ENCODE measurements around the gene ZYX. TPM values are rescaled to one million over a fixed set of nuclear protein-coding genes. Genes with fewer than 3 reads are reported as not detected.

ZYX gene
- total RNA-seq, 6 experiments from 2014 or later = 491 to 576 (median 546) TPM

GRCh38 chr7:143373255-143373794, 7.8 kb upstream of the ZYX start:
- H3K36me3 Mint-ChIP-seq (ENCODE audit: low read depth) = peaks cover 10% of the 10 kb centered on the region
- H3K27ac Mint-ChIP-seq = no peak overlapping the region
- H3K4me1 Mint-ChIP-seq (ENCODE audit: low read depth) = peaks cover 47% of the 10 kb centered on the region
- H3K4me3 Mint-ChIP-seq = no peak overlapping the region
- peak; percentile 25; the same call in 1 of the 2 replicates for TF ChIP-seq CTCF (IDR thresholded peaks at IDR 0.05)
- H3K27me3 Mint-ChIP-seq (ENCODE audit: insufficient read depth) = no peaks in the 10 kb centered on the region; the same call in 1 of the 2 replicates
- DNase-seq = no peak
- H3K9me3 Mint-ChIP-seq = no peaks in the 10 kb centered on the region

- Mint-ChIP-seq H3K27ac (no peak overlapping the region), H3K9me3 (peaks cover 6% of the 10 kb centered on the region; the same call in 1 of the 2 replicates), H3K4me1 (ENCODE audit: low read depth) (peaks cover 56% of the 10 kb centered on the region), H3K4me3 (no peak overlapping the region), H3K27me3 (ENCODE audit: insufficient read depth) (no peaks in the 10 kb centered on the region; the same call in 1 of the 2 replicates), H3K36me3 (ENCODE audit: low read depth) (peaks cover 21% of the 10 kb centered on the region)
- DNase-seq = no peak
- no peak for TF ChIP-seq CTCF (IDR thresholded peaks at IDR 0.05)
Measured at GRCh38 chr7:143374561-143374960, 6.6 kb upstream of the ZYX start.

- Mint-ChIP-seq H3K27me3 (ENCODE audit: insufficient read depth) (no peaks in the 10 kb centered on the region; the same call in 1 of the 2 replicates), H3K27ac (peak overlapping the region; percentile 58), H3K4me3 (no peak overlapping the region), H3K9me3 (peaks cover 6% of the 10 kb centered on the region; the same call in 1 of the 2 replicates), H3K36me3 (ENCODE audit: low read depth) (peaks cover 21% of the 10 kb centered on the region), H3K4me1 (ENCODE audit: low read depth) (peaks cover 55% of the 10 kb centered on the region)
- TF ChIP-seq CTCF (IDR thresholded peaks at IDR 0.05) = no peak
- no peak for DNase-seq
Measured at GRCh38 chr7:143375298-143376034, 5.7 kb upstream of the ZYX start.

GRCh38 chr7:143376396-143376795, 4.7 kb upstream of the ZYX start:
- no peak for TF ChIP-seq CTCF (IDR thresholded peaks at IDR 0.05)
- H3K36me3 Mint-ChIP-seq (ENCODE audit: low read depth) = peaks cover 21% of the 10 kb centered on the region
- H3K4me3 Mint-ChIP-seq = no peak overlapping the region

GRCh38 chr7:143379611-143380259, 1.4 kb upstream of the ZYX start:
- H3K27ac Mint-ChIP-seq = peak overlapping the region; percentile 86
- H3K9me3 Mint-ChIP-seq = peaks cover 6% of the 10 kb centered on the region; the same call in 1 of the 2 replicates
- no peak for DNase-seq
- H3K27me3 Mint-ChIP-seq (ENCODE audit: insufficient read depth) = no peaks in the 10 kb centered on the region; the same call in 1 of the 2 replicates
- peak overlapping the region; percentile 89 for H3K4me3 Mint-ChIP-seq
- H3K36me3 Mint-ChIP-seq (ENCODE audit: low read depth) = peaks cover 21% of the 10 kb centered on the region
- no peak for TF ChIP-seq CTCF (IDR thresholded peaks at IDR 0.05)
- H3K4me1 Mint-ChIP-seq (ENCODE audit: low read depth) = peaks cover 42% of the 10 kb centered on the region

More at GRCh38 chr7:143376396-143376795, 4.7 kb upstream of the ZYX start:
- no peak for DNase-seq
- H3K4me1 Mint-ChIP-seq (ENCODE audit: low read depth) = peaks cover 55% of the 10 kb centered on the region
- H3K9me3 Mint-ChIP-seq = peaks cover 6% of the 10 kb centered on the region; the same call in 1 of the 2 replicates
- H3K27ac Mint-ChIP-seq = no peak overlapping the region
- H3K27me3 Mint-ChIP-seq (ENCODE audit: insufficient read depth) = no peaks in the 10 kb centered on the region; the same call in 1 of the 2 replicates
